Measurements from ENCODE around the gene HADHA. TPM values are rescaled to one million over a fixed set of nuclear protein-coding genes. Genes with fewer than 3 reads are reported as not detected.

The HADHA gene
- total RNA-seq, 1 experiment from 2014 or later = 118 TPM

GRCh38 chr2:26164231-26164630 is 80.2 kb downstream of the HADHA start:
- Mint-ChIP-seq H3K4me1 (no peaks in the 10 kb centered on the region), H3K27ac (no peak overlapping the region), H3K9me3 (no peaks in the 10 kb centered on the region), H3K27me3 (ENCODE audit: low read depth) (peaks cover 2% of the 10 kb centered on the region; the same call in 1 of the 2 replicates), H3K36me3 (no peaks in the 10 kb centered on the region), H3K4me3 (no peak overlapping the region)
- no peak for TF ChIP-seq NR1H2 (CRISPR knock-in tag; IDR thresholded peaks at IDR 0.05)
- no peak for TF ChIP-seq ELF4 (CRISPR knock-in tag; IDR thresholded peaks at IDR 0.05; ENCODE audit: low read depth)
- no peak for TF ChIP-seq HMGA2 (CRISPR knock-in tag; IDR thresholded peaks at IDR 0.05)
- TF ChIP-seq ZBTB21 (CRISPR knock-in tag; IDR thresholded peaks at IDR 0.05; ENCODE audit: borderline replicate concordance) = no peak
- no peak for TF ChIP-seq ZNF317 (CRISPR knock-in tag; IDR thresholded peaks at IDR 0.05; ENCODE audit: borderline replicate concordance, low read depth)
- TF ChIP-seq CBFB (CRISPR knock-in tag; IDR thresholded peaks at IDR 0.05; ENCODE audit: low read depth) = no peak
- DNase-seq (ENCODE audit: low spot score) (no peak), ATAC-seq (no peak)
- CTCF ChIA-PET = interaction anchor here (0.9 kb wide), 1 partner anchor 64 kb away, joined by 3 read pairs; no protein-coding TSS in a partner anchor
- POLR2A ChIA-PET = no interaction called here

- H3K36me3 Mint-ChIP-seq = no peaks in the 10 kb centered on the region
- no peak for ATAC-seq
- no peaks in the 10 kb centered on the region for H3K4me1 Mint-ChIP-seq
- DNase-seq (ENCODE audit: low spot score) = no peak
- H3K4me3 Mint-ChIP-seq = no peak overlapping the region
- ChIA-PET POLR2A (no interaction called here), CTCF (no interaction called here)
- peaks cover 2% of the 10 kb centered on the region; the same call in 1 of the 2 replicates for H3K27me3 Mint-ChIP-seq (ENCODE audit: low read depth)
- H3K9me3 Mint-ChIP-seq = no peaks in the 10 kb centered on the region
- TF ChIP-seq ZNF423 (CRISPR knock-in tag; IDR thresholded peaks at IDR 0.05) (no peak), NFATC4 (CRISPR knock-in tag; IDR thresholded peaks at IDR 0.05) (no peak), ZNF263 (CRISPR knock-in tag; IDR thresholded peaks at IDR 0.05; ENCODE audit: low read depth) (no peak), CTCF (IDR thresholded peaks at IDR 0.05) (no peak)
- no peak overlapping the region for H3K27ac Mint-ChIP-seq
These were observed 81.5 kb downstream of the HADHA start for GRCh38 chr2:26162963-26163362.

GRCh38 chr2:26161926-26162325 is 82.5 kb downstream of the HADHA start:
- CTCF ChIA-PET = interaction anchor here (1.0 to 1.1 kb wide), 2 partner anchors 10 to 164 kb away, joined by 3 to 4 read pairs; no protein-coding TSS in a partner anchor
- H3K4me3 Mint-ChIP-seq = no peak overlapping the region
- DNase-seq (ENCODE audit: low spot score) = no peak
- TF ChIP-seq FOXK1 (CRISPR knock-in tag; IDR thresholded peaks at IDR 0.05) (no peak), HMGA2 (CRISPR knock-in tag; IDR thresholded peaks at IDR 0.05) (no peak), NFATC4 (CRISPR knock-in tag; IDR thresholded peaks at IDR 0.05) (no peak), ZNF317 (CRISPR knock-in tag; IDR thresholded peaks at IDR 0.05; ENCODE audit: borderline replicate concordance, low read depth) (no peak), CREM (CRISPR knock-in tag; IDR thresholded peaks at IDR 0.05) (no peak), USF2 (CRISPR knock-in tag; IDR thresholded peaks at IDR 0.05) (no peak), TCF7 (CRISPR knock-in tag; IDR thresholded peaks at IDR 0.05; ENCODE audit: low read depth) (no peak), ZNF532 (CRISPR knock-in tag; IDR thresholded peaks at IDR 0.05; ENCODE audit: borderline replicate concordance) (no peak), ESRRA (CRISPR knock-in tag; IDR thresholded peaks at IDR 0.05; ENCODE audit: borderline replicate concordance) (no peak), PRDM15 (CRISPR knock-in tag; IDR thresholded peaks at IDR 0.05) (no peak), MAX (CRISPR knock-in tag; IDR thresholded peaks at IDR 0.05) (no peak)

More at GRCh38 chr2:26161926-26162325, 82.5 kb downstream of the HADHA start:
- no peak overlapping the region for H3K27ac Mint-ChIP-seq
- H3K27me3 Mint-ChIP-seq (ENCODE audit: low read depth) = peaks cover 2% of the 10 kb centered on the region; the same call in 1 of the 2 replicates
- peaks cover 6% of the 10 kb centered on the region for H3K9me3 Mint-ChIP-seq
- ATAC-seq = no peak
- POLR2A ChIA-PET = no interaction called here
- H3K36me3 Mint-ChIP-seq = no peaks in the 10 kb centered on the region
- no peaks in the 10 kb centered on the region for H3K4me1 Mint-ChIP-seq
